Loucy (cell line): ENCODE measurements around the gene TTC39B.

Source experiments
- H2AFZ ChIP-seq: fragments of 200-600 bp; sonication (generic); 2 replicates; pipeline ENCODE4 v1.6.0; 2016; ENCODE audit warnings: antibody characterized with exemption, mild to moderate bottlenecking, low read length, moderate library complexity
- H3F3A ChIP-seq: fragments of 200-600 bp; 2 replicates; pipeline ENCODE4 v1.6.0; 2016; ENCODE audit warnings: antibody characterized with exemption, low read depth, mild to moderate bottlenecking
- H3K27me3 ChIP-seq: fragments of 200-600 bp; sonication (generic); 2 replicates; pipeline ENCODE4 v1.6.1; 2014; ENCODE audit warnings: low read length, mild to moderate bottlenecking; ENCODE audit not compliant: insufficient read depth, poor library complexity, severe bottlenecking
- H3K36me3 ChIP-seq: fragments of 200-600 bp; sonication (generic); 2 replicates; pipeline ENCODE4 v1.6.1; 2016; ENCODE audit warnings: low read length; ENCODE audit not compliant: insufficient read depth
- H3K4me1 ChIP-seq: fragments of 200-600 bp; sonication (generic); 2 replicates; pipeline ENCODE4 v1.5.1; 2014; ENCODE audit warnings: low read length, mild to moderate bottlenecking; ENCODE audit not compliant: insufficient read depth, poor library complexity, severe bottlenecking
- H3K4me2 ChIP-seq: fragments of 200-600 bp; sonication (generic); 2 replicates; pipeline ENCODE4 v1.6.0; 2014; ENCODE audit warnings: antibody characterized with exemption, low read length, low read depth, mild to moderate bottlenecking; ENCODE audit not compliant: poor library complexity, severe bottlenecking
- H3K4me3 ChIP-seq: fragments of 200-600 bp; sonication (generic); 2 replicates; pipeline ENCODE4 v1.5.1; 2014; ENCODE audit warnings: low read length, mild to moderate bottlenecking, mixed read lengths; ENCODE audit not compliant: poor library complexity, severe bottlenecking
- H3K79me2 ChIP-seq: fragments of 200-600 bp; sonication (generic); 2 replicates; pipeline ENCODE4 v1.6.1; 2014; ENCODE audit warnings: low read length; ENCODE audit not compliant: insufficient read depth
- H3K9ac ChIP-seq: fragments of 200-600 bp; sonication (generic); 2 replicates; pipeline ENCODE4 v1.6.0; 2014; ENCODE audit warnings: mild to moderate bottlenecking, low read depth, low read length, moderate library complexity; ENCODE audit not compliant: poor library complexity, severe bottlenecking
- H3K9me2 ChIP-seq: fragments of 200-600 bp; sonication (generic); replicated peaks from 2 replicates; pipeline ENCODE4 v1.6.1; 2016; ENCODE audit warnings: low read depth, low read length, mixed read lengths
- H3K9me3 ChIP-seq: fragments of 200-600 bp; sonication (generic); 2 replicates; pipeline ENCODE4 v1.6.1; 2014; ENCODE audit warnings: mild to moderate bottlenecking, antibody characterized with exemption, low read length, low read depth; ENCODE audit not compliant: insufficient read depth
- H4K20me1 ChIP-seq: fragments of 200-600 bp; sonication (generic); 2 replicates; pipeline ENCODE4 v1.6.0; 2014; ENCODE audit warnings: antibody characterized with exemption, low read length, mild to moderate bottlenecking; ENCODE audit not compliant: insufficient read depth, poor library complexity, severe bottlenecking
- CTCF ChIP-seq: fragments of 200-600 bp; sonication (generic); conservative IDR thresholded peaks from 2 replicates; pipeline ENCODE4 v1.5.1; 2014; ENCODE audit warnings: mild to moderate bottlenecking, antibody characterized with exemption, low read length
- EZH2phosphoT487 ChIP-seq: fragments of 200-600 bp; IDR thresholded peaks from 2 replicates; pipeline ENCODE4 v1.6.1; 2018; ENCODE audit warnings: antibody characterized with exemption, mild to moderate bottlenecking, moderate library complexity, borderline replicate concordance

The TTC39B gene

GRCh38 chr9:15176836-15177235 lies 130.2 kb downstream of the TTC39B start:
- Histone ChIP-seq H3K4me3 (no peak overlapping the region), H3K27me3 (no peaks in the 10 kb centered on the region), H3K9me3 (no peaks in the 10 kb centered on the region), H3K4me2 (no peak overlapping the region), H4K20me1 (no peaks in the 10 kb centered on the region), H2AFZ (no peak overlapping the region), H3K9me2 (no peaks in the 10 kb centered on the region), H3K79me2 (no peaks in the 10 kb centered on the region), H3F3A (no peaks in the 10 kb centered on the region), H3K4me1 (no peaks in the 10 kb centered on the region), H3K9ac (no peak overlapping the region), H3K36me3 (no peaks in the 10 kb centered on the region; the same call in 1 of the 2 replicates)
- no peak for TF ChIP-seq CTCF
- no peak for TF ChIP-seq EZH2phosphoT487

GRCh38 chr9:15163931-15164330 lies 143.1 kb downstream of the TTC39B start:
- Histone ChIP-seq H3K9ac (no peak overlapping the region), H3K4me3 (no peak overlapping the region), H3K4me2 (no peak overlapping the region), H3K27me3 (no peaks in the 10 kb centered on the region), H3K4me1 (no peaks in the 10 kb centered on the region), H4K20me1 (no peaks in the 10 kb centered on the region), H3K9me2 (no peaks in the 10 kb centered on the region), H3K79me2 (no peaks in the 10 kb centered on the region), H3F3A (no peaks in the 10 kb centered on the region), H3K36me3 (no peaks in the 10 kb centered on the region), H2AFZ (no peak overlapping the region), H3K9me3 (no peaks in the 10 kb centered on the region)
- TF ChIP-seq EZH2phosphoT487, result no peak
- TF ChIP-seq CTCF, result no peak

GRCh38 chr9:15161753-15162152 lies 145.3 kb downstream of the TTC39B start:
- Histone ChIP-seq H3K9ac (no peak overlapping the region), H3K4me2 (no peak overlapping the region), H3K36me3 (no peaks in the 10 kb centered on the region), H3K4me3 (no peak overlapping the region), H3K4me1 (no peaks in the 10 kb centered on the region), H3K27me3 (no peaks in the 10 kb centered on the region), H3K9me3 (no peaks in the 10 kb centered on the region), H3K9me2 (no peaks in the 10 kb centered on the region), H4K20me1 (no peaks in the 10 kb centered on the region), H3K79me2 (no peaks in the 10 kb centered on the region), H3F3A (no peaks in the 10 kb centered on the region), H2AFZ (no peak overlapping the region)
- TF ChIP-seq EZH2phosphoT487, result no peak
- TF ChIP-seq CTCF, result no peak
